ENCODE measurements around the gene DHODH. TPM values are rescaled to one million over a fixed set of nuclear protein-coding genes. Genes with fewer than 3 reads are reported as not detected.
A peak's percentile ranks its signal among the peaks of the same experiment; 100 is the strongest.
"Not testable (repeated sequence)": the region's sequence is repeated elsewhere in the genome, so short reads cannot be mapped to it uniquely, and the experiment has no call there.

DHODH gene
- total RNA-seq, 2 donors from 2014 or later: 4.3 to 9.4 TPM

DNA sequence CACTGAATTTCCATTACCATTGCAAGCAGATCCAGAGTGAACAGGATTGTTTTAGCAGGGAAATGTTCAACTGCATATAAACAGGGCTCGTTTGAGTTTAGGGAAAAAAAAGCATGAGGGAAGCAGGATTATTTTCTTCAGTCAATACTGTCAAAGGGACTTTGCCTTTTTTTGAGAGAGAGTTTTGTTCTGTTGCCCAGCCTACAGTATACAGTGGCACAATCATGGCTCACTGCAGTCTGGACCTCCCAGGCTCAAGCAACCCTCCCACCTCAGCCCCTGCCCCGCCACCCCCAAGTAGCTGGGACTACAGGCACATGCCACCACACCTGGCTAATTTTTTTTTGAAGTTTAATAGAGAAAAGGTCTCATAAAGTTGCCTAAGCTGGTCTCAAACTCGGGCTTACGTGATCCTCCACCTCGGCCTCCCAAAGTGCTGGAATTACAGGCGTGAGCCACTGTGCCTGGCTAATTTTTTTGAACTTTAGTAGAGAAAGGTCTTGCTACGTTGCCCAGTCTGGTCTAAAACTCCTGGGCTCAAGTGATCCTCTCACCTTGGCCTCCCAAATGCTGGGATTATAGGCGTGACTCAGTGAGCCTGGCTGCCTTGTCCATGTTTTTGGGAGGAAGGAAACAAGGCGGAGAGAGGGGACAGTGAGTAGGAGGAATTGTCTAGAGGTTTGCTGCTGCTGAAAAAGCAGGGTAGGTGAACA is 23.1 kb upstream of the DHODH start:
- no peak overlapping the region for H3K4me3 ChIP-seq
- no peaks in the 10 kb centered on the region for H3K4me1 ChIP-seq
- H3K27me3 ChIP-seq: no peaks in the 10 kb centered on the region
- no peak for DNase-seq
- H3K9ac ChIP-seq (ENCODE audit: low read depth in 2 of 2, low read length in 2 of 2): no peak overlapping the region
- intact Hi-C loops (cut with DNase I): no loop called here
- TF ChIP-seq CTCF (IDR thresholded peaks at IDR 0.05): no peak
- H3K9me3 ChIP-seq: no peaks in the 10 kb centered on the region
- no peak overlapping the region for H3K27ac ChIP-seq
- H3K36me3 ChIP-seq: no peaks in the 10 kb centered on the region

GRCh38 chr16:71986131-71986530 is 22.4 kb upstream of the DHODH start:
- H3K9ac ChIP-seq (ENCODE audit: low read depth in 2 of 2, low read length in 2 of 2): no peak overlapping the region
- no peak for TF ChIP-seq CTCF (IDR thresholded peaks at IDR 0.05)
- no peaks in the 10 kb centered on the region for H3K4me1 ChIP-seq
- H3K4me3 ChIP-seq: no peak overlapping the region
- no peaks in the 10 kb centered on the region for H3K9me3 ChIP-seq
- no peaks in the 10 kb centered on the region for H3K36me3 ChIP-seq
- no peaks in the 10 kb centered on the region for H3K27me3 ChIP-seq
- intact Hi-C loops (cut with DNase I): no loop called here
- DNase-seq: no peak
- H3K27ac ChIP-seq: no peak overlapping the region

DNA sequence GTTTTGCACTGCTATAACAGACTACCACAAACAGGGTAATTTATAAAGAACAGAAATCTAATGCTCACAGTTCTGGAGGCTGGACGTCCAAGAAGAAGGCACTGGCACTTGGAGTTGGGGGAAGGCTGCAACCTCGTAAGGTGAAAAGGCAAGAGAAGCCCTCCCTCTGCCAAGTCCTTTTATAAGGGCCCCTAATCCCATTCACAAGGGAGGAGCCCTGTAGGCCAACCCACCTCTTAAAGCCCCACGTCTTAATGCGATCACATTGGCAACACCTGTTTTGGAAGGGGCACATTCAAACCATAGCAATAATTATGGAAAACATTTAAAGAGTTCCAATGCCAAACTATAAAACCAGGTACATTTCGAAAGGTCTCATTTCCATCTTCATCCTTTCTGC is 13.5 kb upstream of the DHODH start:
- no peak overlapping the region for H3K9ac ChIP-seq (ENCODE audit: low read depth in 2 of 2, low read length in 2 of 2)
- no peak for DNase-seq
- no peaks in the 10 kb centered on the region for H3K9me3 ChIP-seq
- no peak for TF ChIP-seq CTCF (IDR thresholded peaks at IDR 0.05)
- H3K36me3 ChIP-seq: no peaks in the 10 kb centered on the region
- intact Hi-C loops (cut with DNase I): no loop called here
- H3K27me3 ChIP-seq: no peaks in the 10 kb centered on the region
- H3K4me1 ChIP-seq: no peaks in the 10 kb centered on the region
- H3K27ac ChIP-seq: no peak overlapping the region
- no peak overlapping the region for H3K4me3 ChIP-seq

DNA sequence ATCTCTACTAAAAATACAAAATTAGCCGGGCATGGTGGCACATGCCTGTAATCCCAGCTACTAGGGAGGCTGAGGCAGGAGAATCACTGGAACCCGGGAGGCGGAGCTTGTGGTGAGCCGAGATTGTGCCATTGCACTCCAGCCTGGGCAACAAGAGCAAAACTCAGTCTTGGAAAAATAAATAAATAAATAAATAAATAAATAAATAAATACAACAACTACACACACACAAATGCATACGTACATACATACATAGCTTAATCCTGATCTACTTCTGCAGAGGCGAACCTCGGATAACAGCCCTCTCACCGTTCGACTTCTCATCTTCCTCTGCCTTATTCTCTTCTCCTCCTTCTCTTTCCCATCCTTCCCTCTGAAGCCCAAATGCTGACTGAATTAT is 11.0 kb upstream of the DHODH start:
- H3K4me3 ChIP-seq; H3K9ac ChIP-seq (ENCODE audit: low read depth in 2 of 2, low read length in 2 of 2); H3K27me3 ChIP-seq; H3K9me3 ChIP-seq; H3K4me1 ChIP-seq; H3K27ac ChIP-seq; DNase-seq; intact Hi-C loops (cut with DNase I); H3K36me3 ChIP-seq: not testable (repeated sequence)

- H3K4me3 ChIP-seq: no peak overlapping the region
- H3K4me1 ChIP-seq: no peaks in the 10 kb centered on the region
- TF ChIP-seq CTCF (IDR thresholded peaks at IDR 0.05): no peak
- intact Hi-C loops (cut with DNase I): no loop called here
- no peaks in the 10 kb centered on the region for H3K9me3 ChIP-seq
- H3K27me3 ChIP-seq: no peaks in the 10 kb centered on the region
- H3K36me3 ChIP-seq: no peaks in the 10 kb centered on the region
- H3K27ac ChIP-seq: no peak overlapping the region
- H3K9ac ChIP-seq (ENCODE audit: low read depth in 2 of 2, low read length in 2 of 2): no peak overlapping the region
- peak; percentile 28 for DNase-seq
Observed at GRCh38 chr16:72001180-72001874, 7.2 kb upstream of the DHODH start.

- DNase-seq: no peak
- H3K4me3 ChIP-seq: no peak overlapping the region
- no peak for TF ChIP-seq CTCF (IDR thresholded peaks at IDR 0.05)
- no peaks in the 10 kb centered on the region for H3K36me3 ChIP-seq
- no peaks in the 10 kb centered on the region for H3K4me1 ChIP-seq
- intact Hi-C loops (cut with DNase I): no loop called here
- H3K9ac ChIP-seq (ENCODE audit: low read depth in 2 of 2, low read length in 2 of 2): peak overlapping the region in 1 of 2 donors; percentile 34
- H3K27me3 ChIP-seq: no peaks in the 10 kb centered on the region
- no peak overlapping the region for H3K27ac ChIP-seq
- no peaks in the 10 kb centered on the region for H3K9me3 ChIP-seq
Observed at GRCh38 chr16:72002619-72003018, 5.9 kb upstream of the DHODH start.

- H3K9ac ChIP-seq (ENCODE audit: low read depth in 2 of 2, low read length in 2 of 2); H3K27ac ChIP-seq; H3K4me1 ChIP-seq; H3K36me3 ChIP-seq; H3K9me3 ChIP-seq; intact Hi-C loops (cut with DNase I); DNase-seq; H3K27me3 ChIP-seq; H3K4me3 ChIP-seq: not testable (repeated sequence)
Observed at GRCh38 chr16:72008065-72008423, 500 bp upstream of the DHODH start.

Data from colonic mucosa (tissue), 4 donors.